Ovary (tissue), 9 donors: Measurements from ENCODE around the gene LDLRAD2. TPM values are rescaled to one million over a fixed set of nuclear protein-coding genes. Genes with fewer than 3 reads are reported as not detected.

Source experiments
- DNase-seq, 5 donors: peaks; one replicate each; pipeline ENCODE4 v3.0.0-alpha.2; 2019 to 2020
- H3K27ac ChIP-seq, 2 donors: fragments of 200-600 bp; one replicate each; pipeline versions ENCODE4 v1.5.1 to v1.8.0; 2019 to 2022
- H3K27me3 ChIP-seq: fragments of 200-600 bp; one replicate; pipeline ENCODE4 v1.8.0; 2022
- H3K36me3 ChIP-seq: fragments of 200-600 bp; sonication (generic); one replicate; pipeline ENCODE4 v1.5.1; 2019
- H3K4me1 ChIP-seq: one replicate; pipeline ENCODE4 v1.8.1; 2013; ENCODE audit warnings: mild to moderate bottlenecking, moderate library complexity; ENCODE audit not compliant: insufficient read depth
- H3K4me3 ChIP-seq: fragments of 200-600 bp; sonication (generic); one replicate; pipeline ENCODE4 v1.5.1; 2017
- H3K9me3 ChIP-seq, 2 donors: fragments of 200-600 bp in 1 of 2; sonication (generic) in 1 of 2; one replicate each; pipeline versions ENCODE4 v1.5.1 to v1.8.1; 2013 to 2019; ENCODE audit warnings: mild to moderate bottlenecking in 1 of 2, moderate library complexity in 1 of 2
- EP300 ChIP-seq: sonication (generic); formaldehyde crosslinking; IDR thresholded peaks from one replicate; pipeline ENCODE4 v1.6.1; 2017; ENCODE audit warnings: antibody characterized with exemption
- POLR2A ChIP-seq: fragments of 450-650 bp; IDR thresholded peaks from one replicate; pipeline ENCODE4 v1.6.1; 2017; ENCODE audit warnings: antibody characterized with exemption, mild to moderate bottlenecking, moderate library complexity
- WGBS, 3 donors: extraction: QIAGEN DNeasy Blood & Tissue Kit in 1 of 3; methylation state at CpG; one replicate each; pipeline versions ENCODE4 v1.1.5 to v1.1.7; 2013 to 2017; 5-methylcytosine and 5-hydroxymethylcytosine counted together
- intact Hi-C, 4 donors: fragments of 100-400 bp; cut with DNase I; formaldehyde crosslinking; loops; one replicate each; pipeline versions ENCODE4 v1.11.0 to v1.15.1; 2022 to 2023
- polyA plus RNA-seq, 2 donors: library from polyadenylated mRNA; stranded (reverse); fragments of 200-250 nt in 1 of 2; fragments of 350-450 nt in 1 of 2; fragmentation: Illumina TruSeq in 1 of 2; extraction: RNeasy Lipid Tissue Mini Kit (QIAGEN cat#74804) in 1 of 2; gene quantifications; one replicate each; pipeline ENCODE4 v1.2.3, GENCODE V29; 2013 to 2014
- total RNA-seq, 7 donors: library from RNA; depleted of rRNA in 2 of 7; stranded (reverse); fragments of >200 nt in 2 of 7; fragmentation: NEBNext Ultra II Directional in 3 of 7; extraction: Animal tissue kit (Norgen Biotek cat#: 25700) in 3 of 7; gene quantifications; one replicate each; pipeline versions ENCODE4 v1.1.0 to v1.2.4, GENCODE V29; 2016 to 2023
- TF ChIP-seq, protein P1 (sequence below), 3 donors: fragments of 450-650 bp in 2 of 3; fragments of 200-600 bp in 1 of 3; IDR thresholded peaks; one replicate each; pipeline versions ENCODE4 v1.5.1 to v1.8.0; 2016 to 2022; ENCODE audit warnings: antibody characterized with exemption in 3 of 3, mild to moderate bottlenecking in 1 of 3
- donor health status: DM: no; HTN: no; CAD: no; lungs with moderate emphysema.
- donor health status: DM: no; HTN: no; CAD: no.
- donor health status: Bipolar disorder and iron deficiency.
- donor health status: DM: yes; HTN: yes; CAD: no.
- donor health status: DM: no; HTN: no; CAD: no.
- donor health status: DM: yes; HTN: yes; CAD: no.

The LDLRAD2 gene
- total and polyA plus RNA-seq, 9 donors, result 0.07 to 0.88 (median 0.23) TPM; not detected in 2

DNA sequence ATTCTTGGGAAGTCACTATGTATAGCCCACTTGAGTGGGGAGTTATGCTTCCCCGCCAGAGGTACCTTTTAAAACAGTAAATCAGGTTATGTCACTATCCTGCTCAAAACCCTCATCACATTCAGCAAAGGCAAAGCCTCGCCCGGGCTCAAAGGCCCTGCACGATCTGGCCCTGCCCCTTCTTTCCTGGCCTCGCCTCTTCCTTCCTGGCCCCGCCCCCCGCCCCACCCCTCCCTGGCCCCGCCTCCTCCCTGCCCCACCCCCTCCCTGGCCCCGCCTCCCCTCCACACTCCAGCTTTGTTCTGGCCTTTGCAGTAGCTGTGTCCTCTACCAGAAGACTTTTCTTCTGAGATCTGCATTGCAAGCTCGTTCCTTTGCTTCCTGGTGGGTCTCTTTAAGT is 6.6 kb downstream of the LDLRAD2 start:
- DNase-seq, result no peak
- Histone ChIP-seq H3K4me3 (no peak overlapping the region), H3K27me3 (no peaks in the 10 kb centered on the region), H3K27ac (no peak overlapping the region), H3K9me3 (no peaks in the 10 kb centered on the region), H3K4me1 (no peaks in the 10 kb centered on the region), H3K36me3 (no peaks in the 10 kb centered on the region)
- TF ChIP-seq, protein P1, sequence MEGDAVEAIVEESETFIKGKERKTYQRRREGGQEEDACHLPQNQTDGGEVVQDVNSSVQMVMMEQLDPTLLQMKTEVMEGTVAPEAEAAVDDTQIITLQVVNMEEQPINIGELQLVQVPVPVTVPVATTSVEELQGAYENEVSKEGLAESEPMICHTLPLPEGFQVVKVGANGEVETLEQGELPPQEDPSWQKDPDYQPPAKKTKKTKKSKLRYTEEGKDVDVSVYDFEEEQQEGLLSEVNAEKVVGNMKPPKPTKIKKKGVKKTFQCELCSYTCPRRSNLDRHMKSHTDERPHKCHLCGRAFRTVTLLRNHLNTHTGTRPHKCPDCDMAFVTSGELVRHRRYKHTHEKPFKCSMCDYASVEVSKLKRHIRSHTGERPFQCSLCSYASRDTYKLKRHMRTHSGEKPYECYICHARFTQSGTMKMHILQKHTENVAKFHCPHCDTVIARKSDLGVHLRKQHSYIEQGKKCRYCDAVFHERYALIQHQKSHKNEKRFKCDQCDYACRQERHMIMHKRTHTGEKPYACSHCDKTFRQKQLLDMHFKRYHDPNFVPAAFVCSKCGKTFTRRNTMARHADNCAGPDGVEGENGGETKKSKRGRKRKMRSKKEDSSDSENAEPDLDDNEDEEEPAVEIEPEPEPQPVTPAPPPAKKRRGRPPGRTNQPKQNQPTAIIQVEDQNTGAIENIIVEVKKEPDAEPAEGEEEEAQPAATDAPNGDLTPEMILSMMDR (IDR thresholded peaks at IDR 0.05), result no peak
- TF ChIP-seq POLR2A (no peak), EP300 (no peak)
- intact Hi-C loops, result no loop called here
- 32 to 37% (median 34%) methylated on average over 10 of the region's 10 CpGs for WGBS, 3 donors

DNA sequence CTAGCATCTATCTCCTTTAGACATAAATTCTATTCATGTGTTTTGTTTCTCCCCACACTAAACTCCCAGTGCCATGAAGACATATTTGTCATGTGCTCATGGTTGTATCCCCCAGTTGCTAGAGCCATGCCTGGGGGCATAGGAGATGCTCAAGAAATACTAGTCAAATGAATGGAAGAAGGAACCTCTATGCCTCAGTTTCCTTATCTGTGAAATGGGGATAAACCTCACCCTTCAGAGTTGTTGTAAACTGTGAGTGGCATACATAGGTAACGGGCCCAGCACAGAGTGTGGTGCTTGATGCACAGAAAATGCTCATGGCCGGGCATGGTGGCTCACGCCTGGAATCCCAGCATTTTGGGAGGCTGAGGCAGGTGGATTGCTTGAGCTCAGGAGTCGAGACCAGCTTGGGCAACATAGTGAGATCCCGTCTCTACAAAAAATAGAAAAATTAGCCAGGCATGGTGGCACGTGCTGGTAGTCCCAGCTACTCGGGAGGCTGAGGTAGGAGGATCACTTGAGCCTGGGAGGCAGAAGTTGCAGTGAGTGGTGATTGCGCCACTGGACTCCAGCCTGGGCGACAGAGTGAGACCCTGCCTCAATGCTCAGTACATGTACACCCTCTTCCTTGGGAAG is 8.7 kb downstream of the LDLRAD2 start:
- H3K36me3 ChIP-seq, result no peaks in the 10 kb centered on the region
- 88 to 97% (median 96%) methylated on average over 9 of the region's 9 CpGs for WGBS, 3 donors
- no peaks in the 10 kb centered on the region for H3K27me3 ChIP-seq
- no peak overlapping the region for H3K27ac ChIP-seq
- H3K4me3 ChIP-seq, result no peak overlapping the region
- no peaks in the 10 kb centered on the region for H3K4me1 ChIP-seq
- intact Hi-C loops, result no loop called here
- no peak for DNase-seq
- TF ChIP-seq, protein P1 (IDR thresholded peaks at IDR 0.05), result no peak
- TF ChIP-seq POLR2A (no peak), EP300 (no peak)
- no peaks in the 10 kb centered on the region for H3K9me3 ChIP-seq

DNA sequence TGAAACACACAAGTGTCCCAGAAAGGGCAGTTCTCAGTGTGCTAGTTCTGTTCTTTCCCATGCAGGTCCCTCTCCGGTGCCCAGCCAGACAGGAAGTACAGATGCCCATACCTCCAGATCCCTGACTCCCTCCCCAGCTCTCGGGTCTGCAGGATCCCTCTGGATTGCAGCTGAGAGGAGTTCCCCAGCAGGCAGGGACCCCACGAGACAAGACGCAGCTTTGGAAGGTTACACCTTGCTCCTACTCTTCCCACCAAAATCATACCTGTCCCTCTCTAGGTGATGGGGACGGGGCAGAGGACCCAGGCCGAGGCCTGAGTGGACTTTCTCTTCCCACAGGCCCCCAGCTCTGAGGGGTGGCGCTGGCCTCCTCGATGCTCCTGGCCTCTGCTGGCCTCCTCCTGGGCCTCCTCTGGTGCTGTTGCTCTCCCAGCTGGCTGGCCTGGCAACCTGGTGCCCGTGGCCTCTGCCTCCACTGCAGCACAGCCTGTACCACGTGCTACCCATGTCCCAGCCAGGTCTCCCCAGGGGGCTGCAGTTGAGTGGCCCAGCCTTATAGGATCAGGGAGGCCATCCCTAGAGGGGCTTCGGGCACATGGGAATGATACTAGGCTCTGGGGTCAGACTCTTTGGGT is 9.4 kb downstream of the LDLRAD2 start:
- intact Hi-C loops, result no loop called here
- H3K4me3 ChIP-seq, result no peak overlapping the region
- TF ChIP-seq POLR2A (no peak), EP300 (no peak)
- TF ChIP-seq, protein P1 (IDR thresholded peaks at IDR 0.05), result no peak
- no peak for DNase-seq
- H3K27me3 ChIP-seq, result no peaks in the 10 kb centered on the region
- WGBS, 3 donors, result 86 to 88% (median 87%) methylated on average over 11 of the region's 11 CpGs
- no peaks in the 10 kb centered on the region for H3K36me3 ChIP-seq
- no peaks in the 10 kb centered on the region for H3K9me3 ChIP-seq
- no peak overlapping the region for H3K27ac ChIP-seq
- H3K4me1 ChIP-seq, result no peaks in the 10 kb centered on the region

DNA sequence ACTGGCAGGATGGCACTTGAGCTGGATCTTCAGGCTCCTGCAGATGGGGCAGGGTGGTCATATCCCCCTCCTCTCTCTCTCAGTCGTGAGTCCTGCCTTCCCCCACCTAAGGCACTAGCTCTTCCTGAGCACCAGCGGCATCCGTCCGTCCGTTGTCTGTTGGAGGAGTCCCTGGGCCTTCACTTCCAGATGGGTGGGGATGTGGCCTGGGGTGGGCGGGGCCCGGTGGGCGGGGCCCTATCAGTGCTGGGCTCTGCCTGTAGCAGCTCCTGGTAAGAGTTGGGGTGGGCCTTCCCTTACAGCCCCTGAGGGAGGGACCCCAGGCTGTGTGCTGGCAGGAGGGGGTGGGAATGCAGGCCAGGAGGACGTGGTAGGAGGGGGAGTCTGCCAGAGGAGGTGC is 10.3 kb downstream of the LDLRAD2 start:
- Histone ChIP-seq H3K4me1 (no peaks in the 10 kb centered on the region), H3K36me3 (no peaks in the 10 kb centered on the region), H3K9me3 (no peaks in the 10 kb centered on the region), H3K4me3 (no peak overlapping the region), H3K27me3 (no peaks in the 10 kb centered on the region), H3K27ac (no peak overlapping the region)
- TF ChIP-seq, protein P1 (IDR thresholded peaks at IDR 0.05), result no peak
- no peak for TF ChIP-seq POLR2A
- no peak for DNase-seq
- 35 to 46% (median 38%) methylated on average over 9 of the region's 9 CpGs for WGBS, 3 donors
- intact Hi-C loops, result no loop called here
